Skeletal muscle satellite cell (primary cell): Measurements from ENCODE around the gene PTH2R.
"Not testable (repeated sequence)": the region's sequence is repeated elsewhere in the genome, so short reads cannot be mapped to it uniquely, and the experiment has no call there.

Experiments used
- H3K27me3 ChIP-seq: 2 replicates; pipeline ENCODE4 v1.7.0; 2013; ENCODE audit warnings: low read length; ENCODE audit not compliant: control insufficient read depth, insufficient read depth
- H3K36me3 ChIP-seq: 2 replicates; pipeline ENCODE4 v1.7.0; 2013; ENCODE audit warnings: mild to moderate bottlenecking, control low read depth, low read length; ENCODE audit not compliant: insufficient read depth
- H3K4me1 ChIP-seq: 2 replicates; pipeline ENCODE4 v1.7.0; 2013; ENCODE audit warnings: low read length; ENCODE audit not compliant: control insufficient read depth, insufficient read depth
- H3K4me2 ChIP-seq: 2 replicates; pipeline ENCODE4 v1.7.0; 2013; ENCODE audit warnings: mild to moderate bottlenecking, low read length
- H3K4me3 ChIP-seq: 2 replicates; pipeline ENCODE4 v1.7.0; 2013; ENCODE audit warnings: low read length
- H3K9ac ChIP-seq: 2 replicates; pipeline ENCODE4 v1.7.0; 2013; ENCODE audit warnings: mild to moderate bottlenecking, low read depth, low read length, moderate library complexity
- H3K9me3 ChIP-seq: replicated peaks from 2 replicates; pipeline ENCODE4 v1.7.0; 2013; ENCODE audit warnings: mild to moderate bottlenecking, control low read depth, low read length

PTH2R gene

DNA sequence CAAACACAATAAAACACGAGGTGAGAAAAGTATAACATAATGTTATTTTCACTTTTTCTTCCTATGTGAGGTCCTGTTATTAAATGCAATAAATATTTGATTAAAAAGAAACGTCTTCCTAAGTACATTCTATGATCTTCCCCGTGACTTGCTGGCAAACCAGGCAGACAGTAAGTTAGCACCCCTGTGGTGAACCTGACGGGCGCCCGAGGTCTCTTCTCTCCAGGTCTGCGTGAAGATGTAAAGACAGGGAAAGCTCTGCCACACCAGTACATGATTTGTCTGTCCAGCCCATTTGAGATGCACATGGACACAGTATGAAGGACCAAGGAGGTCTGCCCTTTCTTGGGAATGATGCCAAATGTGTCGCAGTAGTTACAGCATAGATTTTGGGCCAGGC is 57.6 kb downstream of the PTH2R start:
- Histone ChIP-seq H3K27me3 (no peaks in the 10 kb centered on the region), H3K4me3 (no peak overlapping the region), H3K4me1 (no peaks in the 10 kb centered on the region), H3K36me3 (no peaks in the 10 kb centered on the region), H3K9me3 (no peaks in the 10 kb centered on the region), H3K9ac (no peak overlapping the region), H3K4me2 (no peak overlapping the region)

DNA sequence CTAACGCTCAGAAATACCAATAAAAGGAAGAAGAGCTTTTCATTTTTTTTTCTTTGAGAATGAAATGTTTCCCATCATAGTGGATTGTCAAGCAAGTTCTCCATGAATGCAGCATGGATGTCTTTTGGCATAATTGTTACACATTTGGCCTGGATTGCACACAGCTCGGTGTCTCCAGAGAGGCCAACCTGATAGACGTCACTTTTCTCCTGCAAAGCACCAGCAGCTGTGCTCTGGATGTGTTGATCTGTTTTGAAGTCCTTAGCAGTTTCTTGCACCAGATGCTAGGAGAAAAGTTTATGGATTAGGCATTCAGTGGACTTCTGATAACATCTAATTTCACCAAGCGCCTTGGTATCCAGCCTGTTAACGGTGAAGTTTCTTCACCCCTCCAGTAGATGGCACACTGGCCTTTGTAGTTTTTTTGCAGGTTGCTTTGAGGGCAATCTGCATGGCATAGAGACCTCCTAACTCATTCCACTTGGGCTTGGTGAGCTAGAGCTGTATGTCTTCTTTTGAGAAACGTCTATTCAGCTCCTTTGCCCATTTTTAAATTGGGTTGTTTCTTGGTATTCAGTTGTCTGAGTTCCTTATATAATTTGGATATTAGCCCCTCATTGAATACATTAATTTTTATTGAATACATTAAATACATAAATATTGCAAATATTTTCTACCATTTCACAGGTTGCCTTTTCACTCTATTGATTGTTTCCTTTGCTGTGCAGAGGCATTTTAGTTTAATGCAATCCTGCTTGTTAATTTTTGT is 59.7 kb downstream of the PTH2R start:
- Histone ChIP-seq H3K4me1 (no peaks in the 10 kb centered on the region), H3K27me3 (no peaks in the 10 kb centered on the region), H3K9me3 (no peaks in the 10 kb centered on the region), H3K9ac (no peak overlapping the region), H3K36me3 (no peaks in the 10 kb centered on the region), H3K4me2 (no peak overlapping the region), H3K4me3 (no peak overlapping the region)

DNA sequence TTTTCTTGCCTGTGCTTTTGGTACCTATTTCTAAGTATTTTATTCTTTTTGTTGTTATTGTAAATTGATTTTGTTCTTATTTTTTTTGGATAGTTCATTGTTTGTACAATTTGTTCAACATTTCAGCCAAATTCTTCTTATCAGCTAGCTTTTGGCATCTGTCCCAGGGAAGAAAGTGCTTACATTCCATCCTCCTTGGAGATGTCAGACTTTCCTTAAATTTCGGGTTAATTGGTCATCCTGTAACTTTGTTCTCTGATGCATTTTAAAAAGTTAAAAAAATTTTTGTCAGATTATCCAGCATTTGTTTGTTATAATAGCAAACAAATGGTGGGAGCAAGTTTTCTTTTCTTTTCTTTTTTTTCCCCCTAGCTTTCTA is 60.3 kb downstream of the PTH2R start:
- no peaks in the 10 kb centered on the region for H3K27me3 ChIP-seq
- H3K36me3 ChIP-seq: no peaks in the 10 kb centered on the region
- H3K9me3 ChIP-seq: no peaks in the 10 kb centered on the region
- no peaks in the 10 kb centered on the region for H3K4me1 ChIP-seq
- no peak overlapping the region for H3K9ac ChIP-seq
- no peak overlapping the region for H3K4me3 ChIP-seq
- H3K4me2 ChIP-seq: no peak overlapping the region

DNA sequence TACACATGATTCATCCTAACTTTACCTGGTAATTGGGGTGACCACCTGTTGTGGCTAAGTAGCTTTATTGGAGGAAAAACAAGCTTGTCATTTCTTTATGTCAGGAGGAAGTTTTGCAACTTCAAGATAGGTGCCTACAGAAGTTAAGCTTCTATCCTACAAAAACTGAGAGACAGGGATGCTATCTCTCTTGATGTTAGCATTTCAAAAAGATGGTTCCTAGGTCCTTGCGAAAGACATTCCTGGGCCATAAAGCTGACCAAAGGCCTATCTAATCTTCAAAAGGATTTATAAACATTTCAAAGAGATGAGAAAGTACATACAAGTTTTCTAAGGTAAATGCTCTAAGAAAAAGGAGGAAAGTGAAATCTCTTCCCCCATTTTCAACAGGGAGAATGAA is 61.0 kb downstream of the PTH2R start:
- H3K4me3 ChIP-seq: no peak overlapping the region
- no peaks in the 10 kb centered on the region for H3K9me3 ChIP-seq
- H3K4me1 ChIP-seq: no peaks in the 10 kb centered on the region
- H3K27me3 ChIP-seq: no peaks in the 10 kb centered on the region
- no peak overlapping the region for H3K9ac ChIP-seq
- no peak overlapping the region for H3K4me2 ChIP-seq
- no peaks in the 10 kb centered on the region for H3K36me3 ChIP-seq

DNA sequence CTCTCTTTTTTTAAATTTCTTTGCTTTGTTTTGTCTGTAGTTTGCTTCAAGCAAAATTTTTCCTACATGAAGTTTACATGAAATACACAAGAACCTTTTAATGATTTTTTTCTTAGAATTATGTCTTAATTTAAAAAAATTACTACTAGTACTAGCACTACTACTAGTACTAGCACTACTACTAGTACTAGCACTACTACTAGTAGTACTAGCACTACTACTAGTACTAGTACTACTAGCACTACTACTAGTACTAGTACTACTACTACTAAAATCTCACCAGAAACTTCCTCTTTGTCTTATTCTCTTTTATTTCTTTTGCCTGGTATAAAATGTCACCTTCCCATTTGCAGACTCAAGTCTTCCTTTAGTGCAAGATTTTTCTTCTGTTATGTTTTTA is 71.1 kb downstream of the PTH2R start:
- no peaks in the 10 kb centered on the region for H3K27me3 ChIP-seq
- H3K36me3 ChIP-seq: no peaks in the 10 kb centered on the region
- H3K9ac ChIP-seq: no peak overlapping the region
- no peak overlapping the region for H3K4me2 ChIP-seq
- H3K9me3 ChIP-seq: no peaks in the 10 kb centered on the region
- no peak overlapping the region for H3K4me3 ChIP-seq
- H3K4me1 ChIP-seq: no peaks in the 10 kb centered on the region

DNA sequence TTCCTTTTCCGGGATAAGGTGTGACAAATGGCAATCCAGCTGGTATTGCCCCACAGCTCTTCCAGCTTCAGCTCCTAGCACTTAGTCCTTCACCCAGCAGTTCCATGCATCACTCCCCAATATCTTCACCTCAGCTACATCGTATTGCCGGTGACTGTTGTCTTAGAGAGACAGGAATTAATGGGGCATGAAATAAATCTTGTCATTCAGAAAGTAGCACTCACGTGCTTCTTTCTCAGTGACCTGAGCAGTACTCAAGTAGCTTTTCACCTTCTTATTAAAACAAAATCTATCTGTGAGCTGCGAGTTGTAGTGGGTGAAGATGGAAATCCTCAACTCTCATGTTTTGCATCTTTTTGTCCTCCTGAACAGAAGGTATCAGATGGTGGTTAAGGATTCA is 72.8 kb downstream of the PTH2R start:
- Histone ChIP-seq H3K4me3 (no peak overlapping the region), H3K9me3 (no peaks in the 10 kb centered on the region), H3K36me3 (no peaks in the 10 kb centered on the region), H3K4me1 (no peaks in the 10 kb centered on the region), H3K27me3 (no peaks in the 10 kb centered on the region), H3K9ac (no peak overlapping the region), H3K4me2 (no peak overlapping the region)

DNA sequence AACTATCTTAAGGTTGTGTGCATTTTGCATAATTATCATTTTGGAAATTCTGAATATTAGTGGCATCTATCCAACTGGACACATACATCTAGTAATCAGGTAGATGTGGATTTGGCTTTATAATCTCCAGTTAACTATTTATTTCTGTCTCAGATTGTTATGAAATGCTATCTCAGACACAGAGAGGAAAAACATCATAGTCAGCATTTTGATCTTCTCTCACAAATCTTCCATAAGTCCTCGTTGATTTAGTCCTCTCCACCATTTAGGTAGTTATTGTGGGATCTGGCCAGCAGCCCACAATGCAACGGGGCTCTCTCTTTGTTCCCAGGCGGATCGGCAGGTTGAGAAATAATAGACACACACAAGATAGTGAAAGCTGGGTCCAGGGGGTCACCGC is 75.4 kb downstream of the PTH2R start:
- H3K9me3 ChIP-seq, H3K27me3 ChIP-seq, H3K4me2 ChIP-seq, H3K9ac ChIP-seq, H3K4me1 ChIP-seq, H3K36me3 ChIP-seq, H3K4me3 ChIP-seq: not testable (repeated sequence)

DNA sequence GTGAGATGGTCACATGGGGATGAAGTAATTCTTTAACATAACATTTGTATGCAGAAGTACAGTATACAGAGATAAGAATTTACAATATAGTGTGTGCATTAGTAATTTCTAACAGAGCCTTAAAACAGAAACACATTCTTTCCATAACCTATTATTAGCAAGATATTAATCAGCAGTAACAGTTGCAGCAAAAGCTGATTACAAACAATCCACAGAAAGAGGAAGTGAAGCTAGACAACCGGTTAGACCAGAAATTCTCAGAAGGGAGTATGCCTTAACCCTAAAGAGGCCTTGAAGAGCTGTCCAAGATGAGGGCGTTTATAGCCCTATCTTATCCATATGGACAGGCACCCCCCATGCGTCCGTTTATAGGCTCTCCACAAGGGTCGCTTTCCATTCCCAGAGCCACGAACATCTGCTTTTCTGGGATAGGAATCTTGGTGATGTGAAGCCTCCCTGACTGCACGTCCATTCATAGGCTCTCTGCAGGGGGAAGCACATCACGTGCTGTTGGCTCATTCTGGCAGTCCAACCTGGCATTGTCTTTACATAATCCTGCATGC is 75.9 kb downstream of the PTH2R start:
- not testable (repeated sequence) for H3K36me3 ChIP-seq, H3K4me2 ChIP-seq, H3K4me1 ChIP-seq, H3K9me3 ChIP-seq, H3K9ac ChIP-seq, H3K4me3 ChIP-seq, H3K27me3 ChIP-seq

DNA sequence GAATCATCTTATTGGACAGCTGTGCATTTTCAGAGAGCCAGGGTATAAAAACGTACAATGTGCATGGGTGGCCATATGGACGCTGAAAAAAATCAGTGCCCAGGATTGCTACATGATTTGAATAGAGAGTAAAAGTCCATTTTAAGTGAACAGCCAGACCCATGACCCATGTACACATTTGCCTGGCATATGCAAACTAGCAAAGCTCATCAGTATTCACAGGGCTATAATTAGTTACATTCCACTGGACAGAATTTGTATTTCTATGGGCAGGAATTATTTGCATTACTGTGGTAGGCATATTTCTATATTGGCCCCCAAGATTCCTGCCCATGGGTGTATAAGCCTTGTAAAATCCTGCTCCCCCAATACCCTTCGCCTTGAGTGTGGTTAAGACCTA is 78.8 kb downstream of the PTH2R start:
- Histone ChIP-seq H3K36me3 (no peaks in the 10 kb centered on the region), H3K4me2 (no peak overlapping the region), H3K4me1 (no peaks in the 10 kb centered on the region), H3K27me3 (no peaks in the 10 kb centered on the region), H3K4me3 (no peak overlapping the region), H3K9ac (no peak overlapping the region), H3K9me3 (no peaks in the 10 kb centered on the region)

DNA sequence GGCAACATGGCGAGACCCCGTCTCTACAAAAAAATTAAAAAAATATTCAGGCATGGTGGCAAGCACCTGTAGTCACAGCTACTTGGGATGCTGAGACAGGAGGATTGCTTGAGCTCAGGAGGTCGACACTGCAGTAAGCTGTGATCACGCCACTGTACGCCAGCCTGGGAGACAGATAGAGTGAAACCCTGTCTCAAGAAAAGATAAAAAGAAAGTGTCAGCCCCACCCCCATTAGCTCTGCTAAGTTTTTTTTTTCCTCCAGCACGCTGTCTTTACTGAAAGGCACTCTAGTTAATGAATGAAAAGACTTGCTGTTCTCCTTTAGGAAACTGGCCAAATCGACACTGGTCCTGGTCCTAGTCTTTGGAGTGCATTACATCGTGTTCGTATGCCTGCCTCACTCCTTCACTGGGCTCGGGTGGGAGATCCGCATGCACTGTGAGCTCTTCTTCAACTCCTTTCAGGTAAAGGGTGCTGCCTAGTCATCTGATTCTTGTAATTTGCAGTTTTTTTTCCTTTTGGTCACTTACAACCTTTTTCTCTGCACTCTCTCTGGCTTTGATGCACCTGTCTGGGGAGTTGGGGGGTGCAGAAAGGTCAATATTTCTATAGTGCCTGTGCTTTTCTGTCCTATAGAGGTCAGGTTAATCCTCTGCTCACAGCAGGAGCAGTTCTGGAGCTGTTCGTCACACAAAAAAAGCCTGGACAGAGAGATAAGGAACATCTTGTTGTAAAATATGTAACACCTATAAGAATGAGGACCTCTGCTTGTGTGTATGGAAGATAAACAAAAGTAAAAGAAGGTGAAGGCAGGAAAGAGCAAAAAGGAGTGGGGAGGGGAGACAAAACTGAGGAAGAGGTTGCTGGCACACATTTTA is 82.3 kb downstream of the PTH2R start:
- Histone ChIP-seq H3K4me3 (no peak overlapping the region), H3K9me3 (no peaks in the 10 kb centered on the region), H3K9ac (no peak overlapping the region), H3K4me1 (no peaks in the 10 kb centered on the region), H3K27me3 (no peaks in the 10 kb centered on the region), H3K4me2 (no peak overlapping the region), H3K36me3 (no peaks in the 10 kb centered on the region)

DNA sequence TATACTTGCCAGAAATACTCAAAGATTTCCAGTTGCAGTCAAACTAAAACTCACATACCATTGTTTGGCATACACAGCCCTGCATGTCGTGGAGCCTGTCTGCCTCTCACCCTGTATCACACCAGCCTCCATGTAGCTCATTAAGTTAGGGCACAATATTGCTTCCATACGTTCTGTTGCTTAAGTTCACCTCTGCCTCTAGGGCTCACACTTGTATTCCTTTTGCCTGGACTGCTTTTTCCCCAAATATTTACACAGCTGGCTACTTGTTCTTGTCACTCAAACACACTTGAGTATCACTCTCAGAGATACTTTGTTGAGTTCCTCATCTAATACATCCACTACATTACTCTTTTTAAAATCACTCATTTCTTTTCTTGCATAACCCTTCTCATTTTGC is 83.1 kb downstream of the PTH2R start:
- H3K4me1 ChIP-seq: no peaks in the 10 kb centered on the region
- H3K27me3 ChIP-seq: no peaks in the 10 kb centered on the region
- no peaks in the 10 kb centered on the region for H3K36me3 ChIP-seq
- no peaks in the 10 kb centered on the region for H3K9me3 ChIP-seq
- no peak overlapping the region for H3K4me2 ChIP-seq
- H3K9ac ChIP-seq: no peak overlapping the region
- no peak overlapping the region for H3K4me3 ChIP-seq
